Lower leg skin (tissue), 3 donors: Measurements from ENCODE around the gene MAPK8IP3.

Experiments used
- CTCF ChIP-seq, 3 donors: fragments of 450-650 bp; IDR thresholded peaks; one replicate each; pipeline ENCODE4 v1.5.1; 2016; ENCODE audit warnings: antibody characterized with exemption in 3 of 3, mild to moderate bottlenecking in 3 of 3, moderate library complexity in 2 of 3
- POLR2A ChIP-seq, 2 donors: fragments of 450-650 bp; IDR thresholded peaks; one replicate each; pipeline ENCODE4 v1.6.1; 2016 to 2017; ENCODE audit warnings: antibody characterized with exemption in 2 of 2, mild to moderate bottlenecking in 1 of 2, moderate library complexity in 1 of 2

GRCh38 chr16:1788708-1789100 lies 82.7 kb downstream of the MAPK8IP3 start:
- no peak for TF ChIP-seq POLR2A (IDR thresholded peaks at IDR 0.05)
- no peak for TF ChIP-seq CTCF (IDR thresholded peaks at IDR 0.05)
